K562 (cell line): Measurements from ENCODE around the gene GPR78. TPM values are rescaled to one million over a fixed set of nuclear protein-coding genes. Genes with fewer than 3 reads are reported as not detected.

Experiments used
- BCOR ChIP-seq: fragments of 450-650 bp; IDR thresholded peaks from 2 replicates; pipeline ENCODE4 v1.6.1; 2016
- CBX5 ChIP-seq: IDR thresholded peaks from 2 replicates; pipeline ENCODE4 v1.6.1; 2014; ENCODE audit warnings: low read depth, borderline replicate concordance
- CBX8 ChIP-seq: fragments of 200-600 bp; sonication (generic); IDR thresholded peaks from 2 replicates; pipeline ENCODE4 v1.6.1; 2012; ENCODE audit warnings: borderline replicate concordance, mixed run types, low read depth, mild to moderate bottlenecking, moderate library complexity, mixed read lengths, low read length, control low read depth, inconsistent platforms; ENCODE audit not compliant: poor library complexity, severe bottlenecking; ENCODE audit errors: extremely low read depth
- IRF2 ChIP-seq: sonication (generic); formaldehyde crosslinking; IDR thresholded peaks from 2 replicates; pipeline ENCODE4 v1.8.1; 2022; ENCODE audit warnings: mild to moderate bottlenecking, missing genetic modification reagents
- NBN ChIP-seq: fragments of 450-650 bp; IDR thresholded peaks from 2 replicates; pipeline ENCODE4 v1.6.1; 2016; ENCODE audit warnings: low read depth, mild to moderate bottlenecking
- RBM25 ChIP-seq: fragments of 200-400 bp; formaldehyde crosslinking; IDR thresholded peaks from 2 replicates; pipeline ENCODE4 v1.6.1; 2018; ENCODE audit warnings: low read length, low read depth, moderate library complexity; ENCODE audit not compliant: severe bottlenecking
- SRSF1 ChIP-seq: fragments of 200-400 bp; formaldehyde crosslinking; IDR thresholded peaks from 2 replicates; pipeline ENCODE4 v1.6.1; 2017; ENCODE audit warnings: mild to moderate bottlenecking, low read depth, low read length, moderate library complexity
- TSHZ1 ChIP-seq: fragments of 250-450 bp; sonication (Bioruptor Pico); IDR thresholded peaks from 2 replicates; pipeline ENCODE4 v1.4.0; 2020; ENCODE audit warnings: mild to moderate bottlenecking, moderate library complexity
- ZMIZ1 ChIP-seq, 2 experiments: fragments of 150-350 bp in 1 of 2; IDR thresholded peaks; 2 replicates each; pipeline ENCODE4 v1.6.1; 2012 to 2016; ENCODE audit warnings: low read depth in 2 of 2, low read length in 2 of 2, mild to moderate bottlenecking in 1 of 2, moderate library complexity in 1 of 2
- ZNF609 ChIP-seq: sonication (generic); formaldehyde crosslinking; IDR thresholded peaks from 2 replicates; pipeline ENCODE4 v1.8.1; 2023; ENCODE audit warnings: missing genetic modification reagents, mild to moderate bottlenecking, borderline replicate concordance
- ZNF695 ChIP-seq: fragments of 450-650 bp; formaldehyde crosslinking; IDR thresholded peaks from 2 replicates; pipeline ENCODE4 v1.4.0; 2020; ENCODE audit warnings: mild to moderate bottlenecking, moderate library complexity
- polyA plus RNA-seq, 8 experiments: library from polyadenylated mRNA; depleted of rRNA in 4 of 8; stranded (reverse) in 5 of 8; unstranded in 3 of 8; fragments of >200 nt; fragmentation: Nextera tagmentation in 2 of 8; fragmentation: Illumina TruSeq in 1 of 8; extraction: Ambion mirVana in 2 of 8; extraction: Trizol in 1 of 8; gene quantifications; 2 replicates each; pipeline versions ENCODE4 v1.2.1 to v1.2.3, GENCODE V29; 2011 to 2014; ENCODE audit warnings: inconsistent platforms in 1 of 8, missing spikeins in 1 of 8
- total RNA-seq, 7 experiments: library from RNA; depleted of rRNA in 6 of 7; stranded (reverse); fragments of >200 nt in 6 of 7; fragmentation: Illumina TruSeq in 2 of 7; extraction: Trizol in 2 of 7; gene quantifications; 2 replicates each; pipeline versions ENCODE4 v1.2.1 to v1.2.3, GENCODE V29; 2011 to 2021; ENCODE audit warnings: low replicate concordance in 1 of 7

Gene GPR78
- total and polyA plus RNA-seq, 9 of the 15 experiments (the other 6 are each of a cell fraction or from before 2014, with no cell fraction given) = 0.04 to 0.13 (median 0.07) TPM; not detected in 4

- TF ChIP-seq SRSF1 (no peak), ZNF695 (CRISPR knock-in tag) (no peak), BCOR (peak; percentile 81), ZMIZ1 (IDR thresholded peaks at IDR 0.05; ENCODE audit: low read depth in 2 of 2, low read length in 2 of 2) (0 out of 4 replicates have a peak, but pooled peaks of 1 of the 2 experiments have one; percentile 19), IRF2 (CRISPR knock-in tag) (no peak), TSHZ1 (CRISPR knock-in tag) (no peak), RBM25 (peak; percentile 83), CBX8 (no peak), CBX5 (no peak), NBN (0 out of 2 replicates have a peak, but pooled peaks have one; percentile 24), ZNF609 (CRISPR knock-in tag) (no peak)
Observed at GRCh38 chr4:8594097-8595038, 14.2 kb downstream of the GPR78 start (continued).
